Astrocyte (in vitro differentiated cells and primary cell): ENCODE data around the gene KBTBD2.

ENCODE experiments used
- EZH2 ChIP-seq: IDR thresholded peaks from 2 replicates; pipeline ENCODE4 v1.6.1; 2012; ENCODE audit warnings: mild to moderate bottlenecking, low read length, inconsistent platforms; ENCODE audit not compliant: insufficient read depth
- TF ChIP-seq, protein P1 (sequence below): IDR thresholded peaks from 2 replicates; pipeline ENCODE4 v1.5.1; 2011; ENCODE audit warnings: low read depth, mild to moderate bottlenecking, inconsistent platforms, low read length, moderate library complexity; ENCODE audit not compliant: insufficient read depth

DNA sequence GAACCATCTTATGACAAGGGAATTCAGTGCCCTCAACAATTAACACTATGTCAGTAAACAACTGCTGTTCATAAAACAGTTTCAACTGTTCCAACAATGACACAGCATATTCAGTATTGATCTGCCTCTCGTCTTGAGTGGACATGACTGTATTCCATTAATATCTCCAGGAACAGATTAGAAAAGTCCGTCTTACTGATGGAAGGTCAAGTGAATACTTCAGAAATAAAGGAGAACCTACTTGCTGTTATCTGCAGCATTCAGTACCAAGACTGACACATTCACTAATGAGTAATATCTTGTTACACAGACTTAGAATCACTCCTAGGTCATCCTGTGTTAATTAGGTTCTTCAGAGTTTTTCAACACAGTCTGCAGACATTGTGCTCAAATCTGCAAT, 12.1 kb downstream of the KBTBD2 start:
- TF ChIP-seq, protein P1, sequence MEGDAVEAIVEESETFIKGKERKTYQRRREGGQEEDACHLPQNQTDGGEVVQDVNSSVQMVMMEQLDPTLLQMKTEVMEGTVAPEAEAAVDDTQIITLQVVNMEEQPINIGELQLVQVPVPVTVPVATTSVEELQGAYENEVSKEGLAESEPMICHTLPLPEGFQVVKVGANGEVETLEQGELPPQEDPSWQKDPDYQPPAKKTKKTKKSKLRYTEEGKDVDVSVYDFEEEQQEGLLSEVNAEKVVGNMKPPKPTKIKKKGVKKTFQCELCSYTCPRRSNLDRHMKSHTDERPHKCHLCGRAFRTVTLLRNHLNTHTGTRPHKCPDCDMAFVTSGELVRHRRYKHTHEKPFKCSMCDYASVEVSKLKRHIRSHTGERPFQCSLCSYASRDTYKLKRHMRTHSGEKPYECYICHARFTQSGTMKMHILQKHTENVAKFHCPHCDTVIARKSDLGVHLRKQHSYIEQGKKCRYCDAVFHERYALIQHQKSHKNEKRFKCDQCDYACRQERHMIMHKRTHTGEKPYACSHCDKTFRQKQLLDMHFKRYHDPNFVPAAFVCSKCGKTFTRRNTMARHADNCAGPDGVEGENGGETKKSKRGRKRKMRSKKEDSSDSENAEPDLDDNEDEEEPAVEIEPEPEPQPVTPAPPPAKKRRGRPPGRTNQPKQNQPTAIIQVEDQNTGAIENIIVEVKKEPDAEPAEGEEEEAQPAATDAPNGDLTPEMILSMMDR = no peak
- no peak for TF ChIP-seq EZH2
